Measurements from ENCODE around the gene TMOD4. TPM values are rescaled to one million over a fixed set of nuclear protein-coding genes. Genes with fewer than 3 reads are reported as not detected.

The TMOD4 gene
- total and polyA plus RNA-seq, 5 experiments from 2014 or later: 0.50 to 4.6 (median 1.3) TPM; not detected in 1

Other genes with a start within 250 kb of the TMOD4 start
- 10 to 100 TPM; 82.6 to 95.2 TPM for gene SETDB1, start 249.6 kb downstream of the TMOD4 start, total RNA-seq
- 10 to 100 TPM in 2 of 3 donors, 1 to 10 TPM in 1; 9.9 to 17.5 (median 10.1) TPM for gene SETDB1, start 249.6 kb downstream of the TMOD4 start, polyA plus RNA-seq
- 100 to 1,000 TPM; 142 to 143 TPM for gene CERS2, start 201.1 kb downstream of the TMOD4 start, total RNA-seq
- gene CERS2, start 201.1 kb downstream of the TMOD4 start, polyA plus RNA-seq: 100 to 1,000 TPM; 110 to 129 (median 118) TPM
- gene ANXA9, start 193.7 kb downstream of the TMOD4 start, total RNA-seq: under 1 TPM in 1 of 2 experiments, not detected in 1; 0.49 TPM
- under 1 TPM in 1 of 3 donors, not detected in 2; 0.10 TPM for gene ANXA9, start 193.7 kb downstream of the TMOD4 start, polyA plus RNA-seq
- gene MINDY1, start 169.1 kb downstream of the TMOD4 start, total RNA-seq: 10 to 100 TPM; 18.3 to 20.2 TPM
- 10 to 100 TPM in 1 of 3 donors, 1 to 10 TPM in 2; 2.7 to 12.6 (median 4.9) TPM for gene MINDY1, start 169.1 kb downstream of the TMOD4 start, polyA plus RNA-seq
- 10 to 100 TPM; 35.7 to 37.8 TPM for gene PRUNE1, start 167.5 kb downstream of the TMOD4 start, total RNA-seq
- 10 to 100 TPM; 53.2 to 55.1 (median 54.9) TPM for gene PRUNE1, start 167.5 kb downstream of the TMOD4 start, polyA plus RNA-seq
- 1 to 10 TPM; 3.8 to 5.3 TPM for gene BNIPL, start 139.4 kb downstream of the TMOD4 start, total RNA-seq
- under 1 TPM in 2 of 3 donors, not detected in 1; 0.15 to 0.30 TPM for gene BNIPL, start 139.4 kb downstream of the TMOD4 start, polyA plus RNA-seq
- 1 to 10 TPM; 4.2 to 4.4 TPM for gene C1orf56, start 128.2 kb downstream of the TMOD4 start, total RNA-seq
- 1 to 10 TPM; 2.6 to 5.2 (median 4.5) TPM for gene C1orf56, start 128.2 kb downstream of the TMOD4 start, polyA plus RNA-seq
- 100 to 1,000 TPM; 482 TPM for gene CDC42SE1, start 116.4 kb downstream of the TMOD4 start, total RNA-seq
- 10 to 100 TPM; 77.9 to 89.3 (median 80.9) TPM for gene CDC42SE1, start 116.4 kb downstream of the TMOD4 start, polyA plus RNA-seq
- 1 to 10 TPM; 4.9 to 5.8 TPM for gene MLLT11, start 115.6 kb downstream of the TMOD4 start, total RNA-seq
- 1 to 10 TPM; 6.7 to 7.5 (median 7.4) TPM for gene MLLT11, start 115.6 kb downstream of the TMOD4 start, polyA plus RNA-seq
- 10 to 100 TPM; 39.6 to 43.8 TPM for gene GABPB2, start 105.2 kb downstream of the TMOD4 start, total RNA-seq
- 10 to 100 TPM in 1 of 3 donors, 1 to 10 TPM in 2; 4.8 to 16.4 (median 5.4) TPM for gene GABPB2, start 105.2 kb downstream of the TMOD4 start, polyA plus RNA-seq
- gene SEMA6C, start 29.4 kb downstream of the TMOD4 start, total RNA-seq: 10 to 100 TPM; 10.6 to 13.2 TPM
- 1 to 10 TPM in 1 of 3 donors, under 1 TPM in 2; 0.57 to 1.1 (median 0.81) TPM for gene SEMA6C, start 29.4 kb downstream of the TMOD4 start, polyA plus RNA-seq
- 10 to 100 TPM; 31.5 to 33.1 TPM for gene TNFAIP8L2, start 19.3 kb downstream of the TMOD4 start, total RNA-seq
- 10 to 100 TPM in 2 of 3 donors, 1 to 10 TPM in 1; 9.9 to 37.4 (median 11.7) TPM for gene TNFAIP8L2, start 19.3 kb downstream of the TMOD4 start, polyA plus RNA-seq
- 1 to 10 TPM; 2.5 to 4.5 TPM for gene LYSMD1, start 10.1 kb downstream of the TMOD4 start, total RNA-seq
- gene LYSMD1, start 10.1 kb downstream of the TMOD4 start, polyA plus RNA-seq: under 1 TPM in 2 of 3 donors, not detected in 1; 0.23 to 0.30 TPM
- gene SCNM1, start 9.8 kb downstream of the TMOD4 start, total RNA-seq: 10 to 100 TPM; 57.8 to 65.2 TPM
- 10 to 100 TPM; 53.7 to 74.2 (median 63.5) TPM for gene SCNM1, start 9.8 kb downstream of the TMOD4 start, polyA plus RNA-seq
- 10 to 100 TPM; 58.3 to 68.9 TPM for gene VPS72, start 14.2 kb upstream of the TMOD4 start, total RNA-seq
- gene VPS72, start 14.2 kb upstream of the TMOD4 start, polyA plus RNA-seq: 10 to 100 TPM; 69.7 to 79.1 (median 70.9) TPM
- gene PIP5K1A, start 22.6 kb upstream of the TMOD4 start, total RNA-seq: 10 to 100 TPM; 52.5 to 55.8 TPM
- gene PIP5K1A, start 22.6 kb upstream of the TMOD4 start, polyA plus RNA-seq: 10 to 100 TPM in 2 of 3 donors, 1 to 10 TPM in 1; 8.5 to 11.0 (median 10.9) TPM
- gene PSMD4, start 78.8 kb upstream of the TMOD4 start, total RNA-seq: 100 to 1,000 TPM; 126 to 130 TPM
- 100 to 1,000 TPM; 220 to 239 (median 228) TPM for gene PSMD4, start 78.8 kb upstream of the TMOD4 start, polyA plus RNA-seq
- gene ZNF687, start 106.3 kb upstream of the TMOD4 start, total RNA-seq: 10 to 100 TPM; 34.6 to 37.2 TPM
- gene ZNF687, start 106.3 kb upstream of the TMOD4 start, polyA plus RNA-seq: 1 to 10 TPM in 1 of 3 donors, under 1 TPM in 2; 0.56 to 1.1 (median 0.96) TPM
- 10 to 100 TPM; 91.8 to 96.6 TPM for gene PI4KB, start 151.4 kb upstream of the TMOD4 start, total RNA-seq
- gene PI4KB, start 151.4 kb upstream of the TMOD4 start, polyA plus RNA-seq: 10 to 100 TPM; 42.4 to 63.3 (median 52.3) TPM
- gene RFX5, start 171.3 kb upstream of the TMOD4 start, total RNA-seq: 10 to 100 TPM; 64.5 to 68.3 TPM
- gene RFX5, start 171.3 kb upstream of the TMOD4 start, polyA plus RNA-seq: 10 to 100 TPM; 22.8 to 38.8 (median 23.9) TPM
- not detected for gene SELENBP1, start 196.7 kb upstream of the TMOD4 start, total RNA-seq
- not detected for gene SELENBP1, start 196.7 kb upstream of the TMOD4 start, polyA plus RNA-seq
- 100 to 1,000 TPM; 224 to 230 TPM for gene PSMB4, start 223.6 kb upstream of the TMOD4 start, total RNA-seq
- 10 to 100 TPM; 47.4 to 57.5 (median 57.3) TPM for gene PSMB4, start 223.6 kb upstream of the TMOD4 start, polyA plus RNA-seq

Data from naive thymus-derived CD8-positive, alpha-beta T cell (primary cell).